GM21528 (cell line): ENCODE results near the gene FASTKD1.

Experiments used
- ATAC-seq: cut with Tn5 transposase; IDR thresholded peaks from one replicate; pipeline ENCODE4 v1.9.1; 2021; ENCODE audit warnings: mild to moderate bottlenecking, moderate library complexity; ENCODE audit not compliant: unreplicated experiment, low FRiP score

Gene FASTKD1

GRCh38 chr2:169511818-169512217 lies 61.8 kb downstream of the FASTKD1 start:
- ATAC-seq = no peak

- no peak for ATAC-seq
These were observed 63.2 kb downstream of the FASTKD1 start for GRCh38 chr2:169510496-169510895.

GRCh38 chr2:169509955-169510354 lies 63.7 kb downstream of the FASTKD1 start:
- no peak for ATAC-seq

GRCh38 chr2:169509298-169509885 lies 64.3 kb downstream of the FASTKD1 start, which contains the start of gene KLHL41:
TSS of gene KLHL41 (plus strand) at chr2:169509702. CDS start at chr2:169509779, 77 bp downstream.
- no peak for ATAC-seq

GRCh38 chr2:169507698-169508097 lies 66.0 kb downstream of the FASTKD1 start:
- no peak for ATAC-seq

- no peak for ATAC-seq
These were observed 69.0 kb downstream of the FASTKD1 start for GRCh38 chr2:169504651-169505050.

GRCh38 chr2:169495310-169495928 lies 78.2 kb downstream of the FASTKD1 start:
- no peak for ATAC-seq

- no peak for ATAC-seq
These were observed 80.3 kb downstream of the FASTKD1 start for GRCh38 chr2:169493360-169493759.

GRCh38 chr2:169491378-169491777 lies 82.3 kb downstream of the FASTKD1 start:
- ATAC-seq = no peak

- ATAC-seq = no peak
These were observed 82.8 kb downstream of the FASTKD1 start for GRCh38 chr2:169490834-169491233.

- no peak for ATAC-seq
These were observed 87.2 kb downstream of the FASTKD1 start for GRCh38 chr2:169486487-169486886.

- no peak for ATAC-seq
These were observed 88.0 kb downstream of the FASTKD1 start for GRCh38 chr2:169485650-169486138.

- no peak for ATAC-seq
These were observed 93.6 kb downstream of the FASTKD1 start for GRCh38 chr2:169480079-169480465.
